ENCODE data around the gene WDR54.

DNA sequence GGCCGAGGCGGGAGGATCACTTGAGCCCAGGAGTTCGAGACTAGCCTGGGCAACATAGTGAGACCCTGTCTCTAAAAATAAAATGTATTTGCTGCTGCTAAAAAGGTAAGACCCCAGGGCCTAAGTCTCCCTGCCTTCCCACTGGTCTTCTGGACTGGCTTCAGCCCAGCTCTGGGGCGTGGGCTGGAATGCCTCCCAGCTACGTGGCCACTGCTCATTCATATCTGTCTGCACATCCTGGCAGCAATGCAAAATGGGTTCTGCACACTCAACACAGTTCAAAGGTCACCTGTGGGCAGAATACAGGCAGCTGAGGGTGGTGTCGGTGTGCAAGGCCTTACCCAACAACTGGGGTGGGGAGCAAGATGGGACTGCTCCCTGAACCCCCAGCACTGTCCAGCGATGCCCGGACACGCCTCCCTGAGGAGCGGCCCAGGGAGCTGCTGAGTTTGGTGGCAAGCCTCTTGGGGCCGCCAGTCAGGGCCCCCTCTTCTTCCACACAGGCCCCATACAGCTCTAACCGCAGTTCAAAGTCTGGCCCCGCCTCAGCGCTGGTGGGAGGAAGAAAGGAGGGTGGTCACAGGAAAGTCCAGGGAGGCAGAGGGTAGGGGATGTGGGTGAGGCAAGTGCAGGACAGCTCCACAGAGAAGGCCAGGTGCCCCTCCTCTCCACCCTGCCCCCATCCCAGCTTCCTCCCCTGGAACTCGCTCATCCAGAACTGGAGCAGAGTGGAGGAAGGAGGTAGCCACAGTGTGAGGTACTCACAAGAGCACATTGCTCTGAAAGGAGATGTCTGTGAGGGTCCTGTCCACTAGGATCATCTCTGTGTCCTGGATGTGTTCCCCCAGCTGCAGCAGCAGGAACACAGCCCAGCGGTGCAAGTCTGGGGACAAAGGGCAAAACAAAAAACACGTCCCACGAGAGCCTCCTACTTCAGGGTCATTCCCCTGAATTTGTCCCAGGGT is 8.2 kb downstream of the WDR54 start:
- TF ChIP-seq, protein P1, sequence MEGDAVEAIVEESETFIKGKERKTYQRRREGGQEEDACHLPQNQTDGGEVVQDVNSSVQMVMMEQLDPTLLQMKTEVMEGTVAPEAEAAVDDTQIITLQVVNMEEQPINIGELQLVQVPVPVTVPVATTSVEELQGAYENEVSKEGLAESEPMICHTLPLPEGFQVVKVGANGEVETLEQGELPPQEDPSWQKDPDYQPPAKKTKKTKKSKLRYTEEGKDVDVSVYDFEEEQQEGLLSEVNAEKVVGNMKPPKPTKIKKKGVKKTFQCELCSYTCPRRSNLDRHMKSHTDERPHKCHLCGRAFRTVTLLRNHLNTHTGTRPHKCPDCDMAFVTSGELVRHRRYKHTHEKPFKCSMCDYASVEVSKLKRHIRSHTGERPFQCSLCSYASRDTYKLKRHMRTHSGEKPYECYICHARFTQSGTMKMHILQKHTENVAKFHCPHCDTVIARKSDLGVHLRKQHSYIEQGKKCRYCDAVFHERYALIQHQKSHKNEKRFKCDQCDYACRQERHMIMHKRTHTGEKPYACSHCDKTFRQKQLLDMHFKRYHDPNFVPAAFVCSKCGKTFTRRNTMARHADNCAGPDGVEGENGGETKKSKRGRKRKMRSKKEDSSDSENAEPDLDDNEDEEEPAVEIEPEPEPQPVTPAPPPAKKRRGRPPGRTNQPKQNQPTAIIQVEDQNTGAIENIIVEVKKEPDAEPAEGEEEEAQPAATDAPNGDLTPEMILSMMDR (IDR thresholded peaks at IDR 0.05; ENCODE audit: insufficient read depth, low read length): no peak
- TF ChIP-seq GABPA (IDR thresholded peaks at IDR 0.05; ENCODE audit: low read depth): no peak

All from HL-60 (cell line).